ENCODE data around the gene CEP57. TPM values are rescaled to one million over a fixed set of nuclear protein-coding genes. Genes with fewer than 3 reads are reported as not detected.

CEP57 gene
- total RNA-seq, 2 donors from 2014 or later = 40.6 to 46.7 TPM

DNA sequence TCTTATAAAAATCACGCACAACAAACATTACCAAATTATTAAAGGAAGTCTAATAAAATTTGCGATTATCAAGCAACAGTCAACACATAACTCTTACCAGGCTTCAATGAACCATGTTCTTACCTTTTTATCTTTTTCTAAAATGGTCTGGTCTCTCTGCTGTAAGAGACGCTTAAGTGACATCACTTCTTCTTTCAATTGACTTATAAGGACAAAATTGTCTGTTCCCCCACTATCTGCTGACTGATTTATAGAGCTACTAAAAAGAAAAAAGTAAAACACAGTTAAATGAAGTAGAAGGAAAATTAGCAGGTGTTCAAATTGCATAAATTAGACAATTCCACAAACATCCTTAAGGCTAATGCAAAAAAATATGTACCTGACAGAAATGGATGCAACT is 11.6 kb upstream of the CEP57 start:
- TF ChIP-seq POLR2A (IDR thresholded peaks at IDR 0.05) (no peak), POLR2AphosphoS5 (IDR thresholded peaks at IDR 0.05) (no peak)
- TF ChIP-seq, protein P1, sequence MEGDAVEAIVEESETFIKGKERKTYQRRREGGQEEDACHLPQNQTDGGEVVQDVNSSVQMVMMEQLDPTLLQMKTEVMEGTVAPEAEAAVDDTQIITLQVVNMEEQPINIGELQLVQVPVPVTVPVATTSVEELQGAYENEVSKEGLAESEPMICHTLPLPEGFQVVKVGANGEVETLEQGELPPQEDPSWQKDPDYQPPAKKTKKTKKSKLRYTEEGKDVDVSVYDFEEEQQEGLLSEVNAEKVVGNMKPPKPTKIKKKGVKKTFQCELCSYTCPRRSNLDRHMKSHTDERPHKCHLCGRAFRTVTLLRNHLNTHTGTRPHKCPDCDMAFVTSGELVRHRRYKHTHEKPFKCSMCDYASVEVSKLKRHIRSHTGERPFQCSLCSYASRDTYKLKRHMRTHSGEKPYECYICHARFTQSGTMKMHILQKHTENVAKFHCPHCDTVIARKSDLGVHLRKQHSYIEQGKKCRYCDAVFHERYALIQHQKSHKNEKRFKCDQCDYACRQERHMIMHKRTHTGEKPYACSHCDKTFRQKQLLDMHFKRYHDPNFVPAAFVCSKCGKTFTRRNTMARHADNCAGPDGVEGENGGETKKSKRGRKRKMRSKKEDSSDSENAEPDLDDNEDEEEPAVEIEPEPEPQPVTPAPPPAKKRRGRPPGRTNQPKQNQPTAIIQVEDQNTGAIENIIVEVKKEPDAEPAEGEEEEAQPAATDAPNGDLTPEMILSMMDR (IDR thresholded peaks at IDR 0.05) = no peak
- no peak overlapping the region for H3K27ac ChIP-seq
- WGBS = 86% methylated on average over 3 of the region's 3 CpGs
- intact Hi-C loops (cut with DNase I) = no loop called here
- H3K27me3 ChIP-seq (replicated peaks; ENCODE audit: insufficient read depth) = no peaks in the 10 kb centered on the region
- no peaks in the 10 kb centered on the region for H3K9me3 ChIP-seq
- no peaks in the 10 kb centered on the region for H3K4me1 ChIP-seq (replicated peaks)
- DNase-seq (ENCODE audit: low spot score) = no peak
- no peak overlapping the region for H3K4me3 ChIP-seq
- peaks cover 3 to 7% of the 10 kb centered on the region in 2 donors for H3K36me3 ChIP-seq

GRCh38 chr11:95780544-95780943 is 9.8 kb upstream of the CEP57 start:
- Histone ChIP-seq H3K4me3 (no peak overlapping the region), H3K27me3 (replicated peaks; ENCODE audit: insufficient read depth) (no peaks in the 10 kb centered on the region), H3K9me3 (no peaks in the 10 kb centered on the region), H3K4me1 (replicated peaks) (no peaks in the 10 kb centered on the region), H3K27ac (no peak overlapping the region), H3K36me3 (peaks cover 3 to 10% of the 10 kb centered on the region in 2 donors)
- TF ChIP-seq, protein P1 (IDR thresholded peaks at IDR 0.05) = no peak
- TF ChIP-seq POLR2A (IDR thresholded peaks at IDR 0.05) = no peak
- TF ChIP-seq POLR2AphosphoS5 (IDR thresholded peaks at IDR 0.05) = no peak
- intact Hi-C loops (cut with DNase I) = no loop called here
- 83% methylated on average over 2 of the region's 2 CpGs for WGBS
- DNase-seq (ENCODE audit: low spot score) = no peak

DNA sequence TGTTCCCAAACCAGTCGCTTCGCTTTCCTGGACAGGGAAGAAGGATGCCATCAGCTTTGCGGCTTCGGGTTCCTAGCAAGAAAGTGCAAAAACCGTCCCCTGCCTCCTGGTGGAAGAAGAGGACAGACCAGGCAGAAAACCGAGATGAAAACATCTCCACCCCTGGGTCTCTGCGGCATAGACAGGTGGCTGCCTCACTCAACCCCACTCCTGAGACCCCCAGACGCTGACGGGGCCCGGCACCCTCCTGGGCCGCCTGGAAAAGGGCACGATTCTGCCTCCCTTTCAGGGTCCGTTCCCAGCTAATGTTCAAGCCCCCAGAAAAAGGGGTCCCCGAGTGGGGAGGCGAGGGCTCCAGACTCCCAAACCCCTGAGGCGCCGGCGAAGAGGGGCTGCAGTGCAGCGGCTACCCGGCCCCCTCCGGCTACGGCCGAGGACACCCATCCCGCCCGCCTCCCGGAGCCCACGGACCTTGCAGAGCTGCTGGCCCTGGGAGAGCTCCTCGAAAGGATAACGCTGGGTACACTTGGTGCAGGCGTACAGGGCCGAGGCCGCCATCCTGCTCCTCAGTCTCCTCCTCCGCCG is 1.3 kb upstream of the CEP57 start:
- intact Hi-C loops (cut with DNase I) = loop anchor here (5.0 kb wide), 1 partner anchor 603 kb away; the partner anchor contains the start of gene JRKL

GRCh38 chr11:95789506-95790122 is 684 bp upstream of the CEP57 start, which contains the start of gene FAM76B:
Gene FAM76B (minus strand): TSS chr11:95789782. CDS start chr11:95789478, 304 bp downstream.
- intact Hi-C loops (cut with DNase I) = loop anchor here (5.0 kb wide), 1 partner anchor 603 kb away; the partner anchor contains the start of gene JRKL
- under 1% methylated on average over 62 of the region's 62 CpGs for WGBS
- H3K27ac ChIP-seq = peak within 1 kb of the TSS; percentile 99
- peaks cover 0 to 3% of the 10 kb centered on the region in 2 donors for H3K36me3 ChIP-seq
- H3K9me3 ChIP-seq = no peaks in the 10 kb centered on the region
- no peaks in the 10 kb centered on the region for H3K4me1 ChIP-seq (replicated peaks)
- peak within 1 kb of the TSS; percentile 90 to 95 for H3K4me3 ChIP-seq
- no peaks in the 10 kb centered on the region for H3K27me3 ChIP-seq (replicated peaks; ENCODE audit: insufficient read depth)
- peak; percentile 80 for TF ChIP-seq POLR2A (IDR thresholded peaks at IDR 0.05)
- TF ChIP-seq, protein P1 (IDR thresholded peaks at IDR 0.05) = peak in 2 of 4 experiments; percentile 5 to 19
- TF ChIP-seq POLR2AphosphoS5 (IDR thresholded peaks at IDR 0.05) = peak; percentile 94
- peak; percentile 98 for DNase-seq (ENCODE audit: low spot score)

More for the DNA sequence above, 1.3 kb upstream of the CEP57 start:
- TF ChIP-seq POLR2AphosphoS5 (IDR thresholded peaks at IDR 0.05) (no peak), POLR2A (IDR thresholded peaks at IDR 0.05) (no peak)
- TF ChIP-seq, protein P1 (IDR thresholded peaks at IDR 0.05) = peak in 1 of 4 experiments; percentile 11
- Histone ChIP-seq H3K27ac (peak overlapping the region; percentile 99), H3K9me3 (no peaks in the 10 kb centered on the region), H3K36me3 (peaks cover 0 to 3% of the 10 kb centered on the region in 2 donors), H3K27me3 (replicated peaks; ENCODE audit: insufficient read depth) (no peaks in the 10 kb centered on the region), H3K4me3 (peak overlapping the region; percentile 90 to 95), H3K4me1 (replicated peaks) (no peaks in the 10 kb centered on the region)
- WGBS = under 1% methylated on average over 33 of the region's 34 CpGs
- peak; percentile 6 for DNase-seq (ENCODE audit: low spot score)
